OCI-LY7 (cell line): ENCODE measurements around the gene HPSE2. TPM values are rescaled to one million over a fixed set of nuclear protein-coding genes. Genes with fewer than 3 reads are reported as not detected.

ENCODE experiments used
- BruUV-seq: library from RNA; stranded (reverse); fragments of 400-500 nt; replicated peaks from 2 replicates; lab custom pipeline; 2021; lab: Mats Ljungman, UMichigan
- CTCF ChIA-PET: fragments of 300-600 bp; sonication (Branson Sonifier 250); formaldehyde crosslinking; loops from one replicate; lab custom pipeline; 2022; ENCODE audit warnings: antibody characterized with exemption; ENCODE audit not compliant: unreplicated experiment; lab: Charles Lee
- POLR2A ChIA-PET: fragments of 300-600 bp; sonication (Branson Sonifier 250); formaldehyde crosslinking; loops from one replicate; lab custom pipeline; 2022; ENCODE audit warnings: antibody characterized with exemption; lab: Charles Lee
- DNase-seq: peaks from one replicate; pipeline ENCODE4 v3.0.0-alpha.2; 2015; ENCODE audit warnings: low spot score
- H2AFZ ChIP-seq: fragments of 200-600 bp; sonication (generic), shearing (Covaris generic); 2 replicates; pipeline ENCODE4 v1.6.1; 2014; ENCODE audit warnings: mild to moderate bottlenecking, antibody characterized with exemption, low read length, moderate library complexity
- H3K27ac ChIP-seq: fragments of 200-600 bp; sonication (generic); 2 replicates; pipeline ENCODE4 v1.5.1; 2014; ENCODE audit warnings: mixed run types, low read depth, mild to moderate bottlenecking, moderate library complexity, low read length, inconsistent platforms; ENCODE audit not compliant: poor library complexity, severe bottlenecking
- H3K36me3 ChIP-seq: fragments of 200-600 bp; sonication (generic); 2 replicates; pipeline ENCODE4 v1.6.1; 2014; ENCODE audit warnings: mild to moderate bottlenecking, antibody characterized with exemption, low read length, moderate library complexity, mixed read lengths; ENCODE audit not compliant: insufficient read depth
- H3K4me1 ChIP-seq: fragments of 200-600 bp; sonication (generic); 2 replicates; pipeline ENCODE4 v1.5.1; 2014; ENCODE audit warnings: mild to moderate bottlenecking, low read length; ENCODE audit not compliant: insufficient read depth, poor library complexity, severe bottlenecking
- H3K4me2 ChIP-seq: fragments of 200-600 bp; sonication (generic); 2 replicates; pipeline ENCODE4 v1.6.1; 2014; ENCODE audit warnings: mild to moderate bottlenecking, low read length
- H3K4me3 ChIP-seq: fragments of 200-600 bp; sonication (generic); 2 replicates; pipeline ENCODE4 v1.5.1; 2014; ENCODE audit warnings: mild to moderate bottlenecking, low read depth, low read length; ENCODE audit not compliant: poor library complexity, severe bottlenecking
- H3K79me2 ChIP-seq: fragments of 200-600 bp; sonication (generic); 2 replicates; pipeline ENCODE4 v1.6.1; 2016; ENCODE audit warnings: low read depth, mild to moderate bottlenecking, low read length, moderate library complexity, mixed read lengths; ENCODE audit not compliant: insufficient read depth
- H3K9me2 ChIP-seq: fragments of 200-600 bp; sonication (generic); 2 replicates; pipeline ENCODE4 v1.6.1; 2016; ENCODE audit warnings: mild to moderate bottlenecking, low read length, mixed read lengths; ENCODE audit not compliant: insufficient read depth
- H3K9me3 ChIP-seq: fragments of 200-600 bp; sonication (generic); 2 replicates; pipeline ENCODE4 v1.6.1; 2014; ENCODE audit warnings: mild to moderate bottlenecking, mixed run types, low read length, mixed read lengths
- H4K20me1 ChIP-seq: fragments of 200-600 bp; sonication (generic); 2 replicates; pipeline ENCODE4 v1.6.1; 2014; ENCODE audit warnings: mild to moderate bottlenecking, antibody characterized with exemption, low read length, moderate library complexity, mixed read lengths; ENCODE audit not compliant: insufficient read depth
- EZH2phosphoT487 ChIP-seq: fragments of 200-600 bp; sonication (generic); IDR thresholded peaks from 2 replicates; pipeline ENCODE4 v1.6.1; 2018; ENCODE audit warnings: low read depth, borderline replicate concordance, mild to moderate bottlenecking, mixed run types, antibody characterized with exemption, low read length, moderate library complexity, mixed read lengths
- intact Hi-C: fragments of 100-400 bp; cut with micrococcal nuclease; formaldehyde crosslinking; loops from one replicate; pipeline ENCODE4 v1.10.0; 2022; ENCODE audit not compliant: unreplicated experiment
- total RNA-seq, 2 experiments: library from RNA; depleted of rRNA in 1 of 2; stranded (reverse); fragments of >200 nt in 1 of 2; shearing (Covaris generic) in 1 of 2; gene quantifications; 2 replicates each; pipeline ENCODE4 v1.2.3, GENCODE V29; 2014 to 2022
- TF ChIP-seq, protein P1 (sequence below): fragments of 200-600 bp; sonication (generic); conservative IDR thresholded peaks from 2 replicates; pipeline ENCODE4 v1.5.1; 2014; ENCODE audit warnings: mild to moderate bottlenecking, antibody characterized with exemption, low read length, moderate library complexity, mixed read lengths

Gene HPSE2
- total RNA-seq, 2 experiments from 2014 or later, result not detected

GRCh38 chr10:98611436-98611835 lies 624.2 kb downstream of the HPSE2 start:
- Histone ChIP-seq H3K9me2 (no peaks in the 10 kb centered on the region), H3K27ac (no peak overlapping the region), H2AFZ (no peak overlapping the region), H3K4me3 (no peak overlapping the region), H3K4me2 (no peak overlapping the region), H3K79me2 (no peaks in the 10 kb centered on the region), H4K20me1 (no peaks in the 10 kb centered on the region), H3K4me1 (no peaks in the 10 kb centered on the region), H3K9me3 (no peaks in the 10 kb centered on the region), H3K36me3 (no peaks in the 10 kb centered on the region)
- CTCF ChIA-PET, result no interaction called here
- intact Hi-C loops, result no loop called here
- TF ChIP-seq EZH2phosphoT487, result no peak
- TF ChIP-seq, protein P1, sequence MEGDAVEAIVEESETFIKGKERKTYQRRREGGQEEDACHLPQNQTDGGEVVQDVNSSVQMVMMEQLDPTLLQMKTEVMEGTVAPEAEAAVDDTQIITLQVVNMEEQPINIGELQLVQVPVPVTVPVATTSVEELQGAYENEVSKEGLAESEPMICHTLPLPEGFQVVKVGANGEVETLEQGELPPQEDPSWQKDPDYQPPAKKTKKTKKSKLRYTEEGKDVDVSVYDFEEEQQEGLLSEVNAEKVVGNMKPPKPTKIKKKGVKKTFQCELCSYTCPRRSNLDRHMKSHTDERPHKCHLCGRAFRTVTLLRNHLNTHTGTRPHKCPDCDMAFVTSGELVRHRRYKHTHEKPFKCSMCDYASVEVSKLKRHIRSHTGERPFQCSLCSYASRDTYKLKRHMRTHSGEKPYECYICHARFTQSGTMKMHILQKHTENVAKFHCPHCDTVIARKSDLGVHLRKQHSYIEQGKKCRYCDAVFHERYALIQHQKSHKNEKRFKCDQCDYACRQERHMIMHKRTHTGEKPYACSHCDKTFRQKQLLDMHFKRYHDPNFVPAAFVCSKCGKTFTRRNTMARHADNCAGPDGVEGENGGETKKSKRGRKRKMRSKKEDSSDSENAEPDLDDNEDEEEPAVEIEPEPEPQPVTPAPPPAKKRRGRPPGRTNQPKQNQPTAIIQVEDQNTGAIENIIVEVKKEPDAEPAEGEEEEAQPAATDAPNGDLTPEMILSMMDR, result no peak
- no TSS peak for BruUV-seq
- POLR2A ChIA-PET, result no interaction called here
- DNase-seq, result no peak

DNA sequence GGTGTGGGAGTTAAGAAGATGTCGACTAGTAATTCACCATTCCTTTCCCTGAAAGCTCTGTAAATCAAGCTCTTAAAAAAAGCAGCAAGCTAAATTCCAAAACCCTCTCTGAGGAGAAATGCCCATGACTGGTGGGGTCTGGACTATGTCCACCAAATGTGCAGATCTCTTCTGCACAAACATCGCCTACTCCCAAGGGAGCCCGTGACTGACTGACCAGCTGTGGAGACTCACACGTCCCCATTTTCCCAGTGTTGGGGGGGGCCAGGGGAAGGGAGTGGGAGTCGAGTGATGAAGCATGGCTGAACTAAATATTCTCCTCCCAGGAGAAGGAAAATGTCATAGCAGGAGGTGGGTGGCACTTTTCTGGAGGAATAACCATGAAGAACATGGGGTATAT lies 624.8 kb downstream of the HPSE2 start:
- ChIA-PET POLR2A (no interaction called here), CTCF (no interaction called here)
- intact Hi-C loops, result no loop called here
- TF ChIP-seq, protein P1, result no peak
- TF ChIP-seq EZH2phosphoT487, result no peak
- Histone ChIP-seq H3K9me2 (no peaks in the 10 kb centered on the region), H3K4me2 (no peak overlapping the region), H4K20me1 (no peaks in the 10 kb centered on the region), H3K36me3 (no peaks in the 10 kb centered on the region), H3K79me2 (no peaks in the 10 kb centered on the region), H3K4me3 (no peak overlapping the region), H3K27ac (no peak overlapping the region), H3K9me3 (no peaks in the 10 kb centered on the region), H2AFZ (no peak overlapping the region), H3K4me1 (no peaks in the 10 kb centered on the region)
- no peak for DNase-seq
- BruUV-seq, result no TSS peak

DNA sequence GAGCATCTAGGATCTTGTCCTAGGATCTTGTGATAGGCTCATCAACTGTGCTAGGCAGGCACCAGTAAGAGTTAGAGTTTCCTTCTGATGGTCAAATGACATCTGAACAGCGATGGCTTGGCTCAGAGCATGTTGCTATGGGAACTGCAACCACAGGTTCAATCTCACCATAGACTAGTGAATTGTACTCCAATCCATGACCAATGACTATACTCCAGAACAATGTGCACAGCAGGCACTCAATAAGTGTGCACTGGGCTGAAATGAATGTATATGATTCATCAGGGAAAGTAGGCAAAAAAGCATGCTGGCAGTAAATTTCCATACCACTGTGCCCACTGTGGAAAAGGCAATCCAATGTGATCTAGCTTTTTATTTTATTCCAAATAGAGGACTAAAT lies 625.4 kb downstream of the HPSE2 start:
- no TSS peak for BruUV-seq
- Histone ChIP-seq H3K36me3 (no peaks in the 10 kb centered on the region), H3K9me3 (no peaks in the 10 kb centered on the region), H3K27ac (no peak overlapping the region), H2AFZ (no peak overlapping the region), H3K4me3 (no peak overlapping the region), H3K4me2 (no peak overlapping the region), H3K79me2 (no peaks in the 10 kb centered on the region), H4K20me1 (no peaks in the 10 kb centered on the region), H3K9me2 (no peaks in the 10 kb centered on the region), H3K4me1 (no peaks in the 10 kb centered on the region)
- ChIA-PET CTCF (no interaction called here), POLR2A (no interaction called here)
- intact Hi-C loops, result no loop called here
- DNase-seq, result no peak
- TF ChIP-seq, protein P1, result no peak
- TF ChIP-seq EZH2phosphoT487, result no peak
